GM21619 (cell line): ENCODE data around the gene ADAM11.
"Not testable (repeated sequence)": the region's sequence is repeated elsewhere in the genome, so short reads cannot be mapped to it uniquely, and the experiment has no call there.

Experiments
- ATAC-seq: cut with Tn5 transposase; IDR thresholded peaks from one replicate; pipeline ENCODE4 v1.9.1; 2021; ENCODE audit not compliant: unreplicated experiment

ADAM11 gene

GRCh38 chr17:44758414-44759085 is at the start of gene ADAM11:
Gene ADAM11, plus strand, starts transcription at chr17:44758988. Its CDS starts 212 bp downstream, at chr17:44759200.
- ATAC-seq: no peak

- ATAC-seq: no peak
Measured at GRCh38 chr17:44719444-44719843, 39.3 kb upstream of the ADAM11 start.

GRCh38 chr17:44722254-44722653 is 36.5 kb upstream of the ADAM11 start:
- no peak for ATAC-seq

- not testable (repeated sequence) for ATAC-seq
Measured at GRCh38 chr17:44726121-44726520, 32.7 kb upstream of the ADAM11 start.

GRCh38 chr17:44733753-44734152 is 25.0 kb upstream of the ADAM11 start:
- no peak for ATAC-seq

GRCh38 chr17:44734272-44734671 is 24.5 kb upstream of the ADAM11 start:
- no peak for ATAC-seq

- ATAC-seq: no peak
Measured at GRCh38 chr17:44736551-44737240, 22.1 kb upstream of the ADAM11 start.

- no peak for ATAC-seq
Measured at GRCh38 chr17:44738214-44738906, 20.4 kb upstream of the ADAM11 start.

GRCh38 chr17:44741316-44741715 is 17.5 kb upstream of the ADAM11 start:
- no peak for ATAC-seq

- no peak for ATAC-seq
Measured at GRCh38 chr17:44745301-44745700, 13.5 kb upstream of the ADAM11 start.

- ATAC-seq: not testable (repeated sequence)
Measured at GRCh38 chr17:44745738-44746137, 13.1 kb upstream of the ADAM11 start.

GRCh38 chr17:44747566-44747965 is 11.2 kb upstream of the ADAM11 start:
- no peak for ATAC-seq

- no peak for ATAC-seq
Measured at GRCh38 chr17:44749076-44749979, 9.5 kb upstream of the ADAM11 start.

- ATAC-seq: no peak
Measured at GRCh38 chr17:44749980-44750318, 8.8 kb upstream of the ADAM11 start.

GRCh38 chr17:44751331-44751730 is 7.5 kb upstream of the ADAM11 start:
- ATAC-seq: no peak

GRCh38 chr17:44751806-44752205 is 7.0 kb upstream of the ADAM11 start:
- ATAC-seq: no peak

- ATAC-seq: no peak
Measured at GRCh38 chr17:44752953-44753861, 5.6 kb upstream of the ADAM11 start.

- ATAC-seq: no peak
Measured at GRCh38 chr17:44754276-44754675, 4.5 kb upstream of the ADAM11 start.

- not testable (repeated sequence) for ATAC-seq
Measured at GRCh38 chr17:44755180-44755579, 3.6 kb upstream of the ADAM11 start.
